Right lung (tissue), 5 donors: ENCODE measurements around the gene DHCR7. TPM values are rescaled to one million over a fixed set of nuclear protein-coding genes. Genes with fewer than 3 reads are reported as not detected.

Source experiments
- DNase-seq, 2 donors: peaks; one replicate each; pipeline ENCODE4 v3.0.0-alpha.2; 2013
- polyA plus RNA-seq, 5 donors: library from polyadenylated mRNA; unstranded; fragments of 120-200 nt; gene quantifications; one replicate each; pipeline versions ENCODE4 v1.2.1 to v1.2.3, GENCODE V29; 2013; ENCODE audit warnings: inconsistent platforms in 1 of 5, low replicate concordance in 1 of 5; ENCODE audit not compliant: insufficient read length in 5 of 5, insufficient read depth in 1 of 5

DHCR7 gene
- polyA plus RNA-seq, 5 donors: 17.5 to 38.5 (median 25.9) TPM

DNA sequence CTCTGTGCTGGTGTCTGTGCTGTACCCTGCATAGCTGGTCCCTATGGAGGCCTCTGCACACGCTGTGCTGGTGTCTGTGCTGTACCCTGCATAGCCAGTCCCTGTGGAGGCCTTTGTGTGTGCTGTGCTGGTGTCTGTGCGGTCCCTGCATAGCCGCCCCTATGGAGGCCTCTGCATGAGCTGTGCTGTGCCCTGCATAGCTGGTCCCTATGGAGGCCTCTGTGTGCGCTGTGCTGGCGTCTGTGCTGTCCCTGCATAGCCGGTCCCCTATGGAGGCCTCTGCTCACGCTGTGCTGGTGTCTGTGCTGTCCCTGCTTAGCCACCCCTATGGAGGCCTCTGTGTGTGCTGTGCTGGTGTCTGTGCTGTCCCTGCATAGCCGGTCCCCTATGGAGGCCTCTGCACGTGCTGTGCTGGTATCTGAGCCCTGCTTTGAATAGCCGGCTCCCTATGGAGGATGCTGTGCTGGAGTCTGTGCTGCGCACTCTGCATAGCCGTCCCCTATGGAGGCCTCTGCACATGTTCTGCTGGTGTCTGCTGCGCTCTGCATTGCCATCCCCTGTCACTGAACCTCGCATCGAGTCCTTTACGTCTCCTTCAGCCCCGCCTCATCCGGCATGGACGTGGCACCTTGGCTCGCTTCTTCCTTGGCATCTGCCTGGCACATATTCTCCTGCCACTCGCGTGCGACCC, 11.0 kb upstream of the DHCR7 start:
- no peak for DNase-seq

DNA sequence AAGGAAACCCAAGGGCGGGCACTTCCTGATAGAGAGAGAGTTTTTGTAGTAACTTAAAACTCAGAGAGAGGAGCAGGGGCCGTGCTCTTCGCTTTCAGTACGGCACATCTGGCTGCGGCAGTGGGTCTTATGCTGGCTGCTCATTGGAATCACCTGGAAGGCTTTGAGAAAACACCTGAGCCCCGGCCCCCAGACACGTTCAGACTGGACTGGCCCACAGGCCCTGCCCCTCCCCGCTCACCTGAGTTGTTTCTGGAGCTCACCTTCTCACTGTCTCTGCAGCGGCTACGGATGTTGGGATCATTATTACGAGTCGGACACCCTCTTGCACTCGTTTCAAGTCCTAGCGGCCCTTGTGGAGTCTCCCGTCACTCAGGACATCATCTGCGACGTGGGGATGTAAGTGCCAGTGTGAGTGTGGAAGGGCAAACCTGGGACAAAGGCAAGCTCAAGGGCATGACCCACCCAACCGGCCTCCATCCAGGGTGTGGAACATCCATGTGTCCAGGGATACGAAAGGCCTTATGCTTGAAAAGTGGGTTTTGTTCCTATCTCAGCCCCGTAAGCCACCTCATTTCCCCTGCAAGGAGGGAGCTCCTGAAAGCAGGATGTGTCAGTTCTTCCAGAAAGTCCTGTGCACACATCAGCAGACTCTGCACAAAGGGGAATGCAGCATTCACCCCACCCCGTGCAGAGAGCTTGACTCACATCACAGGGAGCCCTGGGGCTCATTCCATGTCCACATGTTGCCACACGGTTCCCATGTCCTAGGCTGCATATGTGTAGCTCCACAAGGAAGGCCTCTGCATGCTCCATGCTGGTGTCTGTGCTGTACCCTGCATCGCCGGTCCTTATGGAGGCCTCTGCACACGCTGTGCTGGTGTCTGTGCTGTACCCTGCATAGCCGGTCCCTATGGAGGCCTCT, 10.2 kb upstream of the DHCR7 start:
- no peak for DNase-seq

GRCh38 chr11:71456831-71457230, 8.6 kb upstream of the DHCR7 start:
- no peak for DNase-seq

GRCh38 chr11:71456294-71456693, 8.1 kb upstream of the DHCR7 start:
- DNase-seq: no peak

DNA sequence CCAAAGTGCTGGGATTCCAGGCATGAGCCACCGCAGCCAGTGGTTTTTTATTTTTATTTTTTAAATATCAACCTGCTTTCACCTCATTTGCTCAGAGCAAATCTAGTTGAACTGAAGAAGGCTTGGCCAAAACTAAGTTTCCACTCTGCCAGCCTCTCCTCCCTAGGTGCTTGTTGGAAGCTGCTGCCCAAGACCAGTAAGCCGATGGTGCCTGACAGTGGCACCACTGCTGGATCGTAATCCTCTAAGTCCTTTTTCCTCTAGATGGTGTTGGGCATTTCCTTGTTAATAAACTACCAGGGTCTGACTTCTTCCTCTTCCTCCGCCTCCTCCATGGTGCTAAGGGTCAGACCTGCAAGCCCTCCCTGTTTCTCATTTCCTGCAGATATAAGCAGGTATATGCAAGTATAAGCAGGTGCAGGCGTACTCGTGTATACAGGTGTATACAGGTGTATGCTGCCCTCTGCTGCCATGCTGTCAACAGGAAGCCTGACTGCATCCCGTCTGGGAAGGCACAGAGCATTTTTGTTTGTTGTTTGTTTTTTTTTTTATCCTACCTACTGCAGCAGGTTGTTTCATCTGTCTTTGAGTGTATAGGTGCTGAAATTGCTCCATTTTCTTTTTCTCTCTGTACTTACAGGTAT, 6.4 kb upstream of the DHCR7 start:
- DNase-seq: no peak

DNA sequence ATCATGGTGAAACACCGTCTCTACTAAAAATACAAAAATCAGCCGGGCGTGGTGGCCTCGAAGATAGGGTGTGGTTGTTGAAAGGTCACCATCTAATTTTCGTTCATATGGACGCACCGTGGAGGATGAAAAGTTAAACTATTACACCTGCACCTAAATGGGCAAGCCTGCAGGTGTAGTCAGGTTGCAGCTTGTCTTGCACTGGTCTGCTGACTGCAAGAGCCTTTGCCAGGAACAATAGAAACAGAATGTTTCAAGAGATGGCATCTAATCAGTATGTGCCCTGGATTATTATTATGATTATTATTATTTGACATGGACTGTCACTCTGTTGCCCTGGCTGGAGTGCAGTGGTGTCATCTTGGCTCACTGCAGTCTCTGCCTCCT, 5.7 kb upstream of the DHCR7 start:
- DNase-seq: no peak

GRCh38 chr11:71453037-71453917, 5.1 kb upstream of the DHCR7 start, which contains the start of gene NADSYN1:
TSS of gene NADSYN1 (plus strand) at chr11:71453203. CDS start at chr11:71453297, 94 bp downstream.
- peak; percentile 95 for DNase-seq

DNA sequence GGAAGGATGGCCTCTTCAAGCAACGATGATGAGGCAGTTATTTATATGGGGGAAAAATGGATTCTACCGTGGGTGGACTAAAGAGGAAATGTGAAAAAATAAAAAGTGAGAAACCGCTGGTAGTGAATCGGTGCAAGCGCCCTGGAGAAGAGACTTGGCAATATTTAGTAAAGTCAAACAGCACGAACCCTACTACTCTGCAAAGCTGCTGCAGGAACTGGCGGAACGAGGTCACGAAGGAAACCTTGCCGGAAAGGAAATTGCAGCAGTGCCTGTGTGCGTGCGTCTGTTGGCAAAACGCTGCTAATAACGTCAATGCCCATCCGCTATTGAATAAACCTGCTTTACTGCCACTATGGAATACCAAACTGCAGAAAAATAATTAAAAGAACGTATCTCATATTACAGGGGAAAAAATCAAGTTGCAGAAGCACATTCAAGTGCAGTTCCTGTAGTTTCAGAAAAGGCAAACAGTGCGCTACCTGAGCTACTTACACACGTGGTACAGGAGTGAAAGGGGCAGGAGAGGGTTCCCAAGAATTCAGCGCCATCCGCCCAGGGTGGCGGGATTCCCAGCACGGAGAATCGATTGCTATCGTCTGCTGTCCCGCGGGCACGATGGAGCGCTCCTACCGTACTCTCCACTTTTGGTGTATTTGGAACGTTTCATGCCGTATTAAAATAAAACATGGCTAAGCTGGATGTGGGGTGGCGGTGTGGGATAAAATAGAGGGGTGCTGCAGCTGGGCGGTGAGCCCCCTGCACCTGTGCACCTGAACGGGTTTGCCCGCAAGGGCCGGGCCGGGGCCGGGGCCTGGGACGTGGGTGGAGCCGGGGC, 4.2 kb upstream of the DHCR7 start:
- DNase-seq: peak; percentile 30 to 34

DNA sequence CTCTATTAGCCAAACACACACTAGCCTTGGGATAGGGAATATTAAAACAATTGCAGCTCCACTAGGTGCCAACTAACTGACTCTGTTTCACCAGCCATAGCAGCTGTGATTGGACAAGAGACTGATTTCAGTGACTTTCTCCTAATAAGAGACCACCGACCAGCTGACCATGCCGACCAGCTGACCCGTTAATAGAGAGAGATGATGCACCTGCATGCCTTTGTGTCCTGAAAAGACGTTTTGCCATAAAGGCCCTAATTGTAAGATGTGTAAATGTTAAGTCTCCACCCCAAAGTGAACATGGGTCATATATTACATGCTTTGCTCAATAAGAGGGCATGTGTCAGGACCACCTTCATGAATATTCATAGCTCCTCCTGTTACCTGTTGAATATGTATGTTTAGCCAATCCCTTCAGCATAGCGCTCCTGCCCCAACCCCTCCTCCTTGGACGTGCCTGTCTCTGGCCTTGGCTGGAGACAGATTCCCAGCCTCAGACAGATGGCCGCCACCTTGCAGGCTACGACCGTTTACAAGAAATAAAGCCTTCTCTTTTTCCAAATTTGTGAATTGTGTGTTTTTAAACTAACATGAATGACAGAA, 3.5 kb upstream of the DHCR7 start:
- no peak for DNase-seq

GRCh38 chr11:71450939-71451338, 2.7 kb upstream of the DHCR7 start:
- DNase-seq: no peak

GRCh38 chr11:71450507-71450906, 2.3 kb upstream of the DHCR7 start:
- no peak for DNase-seq

- DNase-seq: no peak
Observed at GRCh38 chr11:71449596-71449995, 1.4 kb upstream of the DHCR7 start.

DNA sequence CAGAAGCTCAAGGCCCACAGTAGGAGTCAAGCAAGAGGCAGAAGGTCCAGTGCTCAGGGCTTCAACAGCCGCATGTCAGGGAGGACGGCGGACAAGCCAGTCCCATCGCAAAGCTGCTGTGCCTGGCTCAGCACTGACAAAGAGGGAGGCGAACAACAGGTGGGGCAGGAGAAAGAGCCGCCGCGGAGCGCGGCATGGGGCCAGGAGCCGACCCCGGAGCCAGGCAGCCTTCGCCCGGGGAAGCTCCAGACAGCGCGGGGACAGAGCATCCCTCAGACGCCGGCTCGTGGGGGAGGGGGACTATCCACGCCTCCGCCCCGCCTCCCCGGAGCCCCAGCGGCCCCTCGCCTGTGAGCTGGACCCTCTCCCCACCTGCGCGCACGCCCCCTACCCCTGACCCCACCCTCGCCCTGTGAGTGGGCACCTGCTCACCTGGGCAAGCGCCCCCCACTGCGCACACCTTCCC, 369 bp downstream of the DHCR7 start:
- DNase-seq: no peak

DNA sequence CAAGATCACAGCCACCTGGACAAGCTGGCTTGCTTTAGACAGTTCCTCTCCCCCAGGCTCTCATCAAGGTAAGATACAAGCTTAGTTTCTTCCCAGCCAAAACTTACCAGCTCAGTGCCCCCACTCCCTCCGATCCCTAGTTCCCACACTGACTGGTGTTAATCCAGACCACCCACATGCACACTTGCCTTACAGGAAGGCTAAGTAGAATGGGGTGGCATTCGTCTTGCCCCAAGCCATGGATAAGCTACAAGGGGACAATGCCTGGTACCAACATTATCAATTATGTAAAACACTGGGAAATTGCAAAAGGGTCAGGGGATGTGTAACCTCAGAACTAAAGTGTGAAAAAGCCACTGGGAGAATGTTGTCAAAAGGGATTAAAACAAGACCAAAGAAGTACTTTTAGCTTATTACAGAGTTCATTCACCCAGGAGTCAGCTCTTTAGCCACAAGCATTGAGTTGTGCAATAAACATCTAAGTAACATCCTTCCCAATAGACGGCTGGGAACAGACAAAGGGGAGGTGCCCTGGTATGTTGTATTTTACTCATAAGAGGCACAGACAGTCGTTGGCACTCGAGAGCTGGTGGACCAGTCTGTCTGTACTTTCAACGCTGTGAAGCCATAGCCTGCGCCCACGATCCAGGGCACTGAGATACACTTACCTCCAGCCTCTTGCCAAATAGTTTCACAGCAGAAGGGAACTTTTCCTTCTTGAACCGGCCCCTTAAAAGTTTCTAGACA, 1.1 kb downstream of the DHCR7 start:
- no peak for DNase-seq

DNA sequence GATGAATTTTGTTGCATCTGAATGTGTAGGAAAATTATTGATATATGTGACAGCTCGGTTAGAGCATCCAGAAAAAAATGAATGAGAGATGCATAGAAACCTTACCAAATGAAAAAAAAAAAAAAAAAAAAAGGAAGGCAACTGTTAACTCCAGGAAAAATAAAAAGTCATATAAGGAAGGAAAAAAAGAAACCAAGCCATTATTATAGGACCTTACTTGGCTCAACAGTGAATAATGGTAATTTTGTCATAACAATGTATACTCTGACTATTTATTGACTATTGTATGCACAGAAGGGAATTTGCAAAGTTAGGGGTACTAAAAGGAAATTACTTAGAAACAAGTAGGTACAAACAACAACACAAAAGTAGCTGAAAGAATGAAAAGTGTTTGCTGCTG, 2.0 kb downstream of the DHCR7 start:
- DNase-seq: no peak

DNA sequence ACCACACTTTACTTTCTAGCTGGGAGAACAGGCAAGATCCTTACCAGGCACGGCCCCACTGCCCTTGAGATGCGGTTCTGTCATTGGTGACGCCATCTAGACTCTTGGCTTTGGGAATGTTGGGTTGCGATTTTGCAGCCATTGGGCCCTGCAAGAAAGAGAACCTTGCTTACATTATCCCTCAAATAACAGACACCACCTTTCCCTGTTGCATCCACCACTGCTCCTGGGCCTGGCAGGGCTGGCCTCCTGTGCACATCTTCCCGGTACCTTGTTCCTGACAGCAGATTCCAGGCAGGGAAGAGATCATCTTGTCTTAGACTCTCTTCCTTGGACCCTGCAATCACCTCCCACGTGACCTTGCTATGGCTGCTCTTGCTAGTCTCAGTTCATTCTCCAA, 3.4 kb downstream of the DHCR7 start:
- DNase-seq: no peak

GRCh38 chr11:71443736-71444445, 4.3 kb downstream of the DHCR7 start:
- DNase-seq: no peak

GRCh38 chr11:71442880-71443279, 5.3 kb downstream of the DHCR7 start:
- DNase-seq: no peak

- no peak for DNase-seq
Observed at GRCh38 chr11:71442123-71442522, 6.1 kb downstream of the DHCR7 start.
